Parathyroid adenoma (tissue), 2 donors: Measurements from ENCODE around the gene KRR1.

Experiments
- H2AFZ ChIP-seq: fragments of 300-600 bp; sonication (generic); one replicate; pipeline ENCODE4 v1.7.0; 2017; ENCODE audit warnings: antibody characterized with exemption, mild to moderate bottlenecking
- H3K27ac ChIP-seq: fragments of 300-600 bp; sonication (generic); one replicate; pipeline ENCODE4 v1.7.0; 2017
- H3K27me3 ChIP-seq: fragments of 300-600 bp; sonication (generic); one replicate; pipeline ENCODE4 v1.7.0; 2017; ENCODE audit warnings: low read length; ENCODE audit not compliant: control insufficient read depth, insufficient read depth
- H3K36me3 ChIP-seq: fragments of 300-600 bp; sonication (generic); one replicate; pipeline ENCODE4 v1.7.0; 2017; ENCODE audit warnings: low read length; ENCODE audit not compliant: control insufficient read depth, insufficient read depth
- H3K4me1 ChIP-seq: fragments of 300-600 bp; sonication (generic); one replicate; pipeline ENCODE4 v1.7.0; 2017; ENCODE audit warnings: control low read depth
- H3K4me2 ChIP-seq: fragments of 300-600 bp; sonication (generic); one replicate; pipeline ENCODE4 v1.7.0; 2017; ENCODE audit warnings: low read length
- H3K4me3 ChIP-seq: fragments of 300-600 bp; sonication (generic); one replicate; pipeline ENCODE4 v1.7.0; 2017; ENCODE audit warnings: low read depth, low read length
- H3K79me2 ChIP-seq: fragments of 300-600 bp; sonication (generic); one replicate; pipeline ENCODE4 v1.7.0; 2017; ENCODE audit warnings: control low read depth
- H3K9ac ChIP-seq: fragments of 300-600 bp; sonication (generic); one replicate; pipeline ENCODE4 v1.7.0; 2017; ENCODE audit warnings: mild to moderate bottlenecking
- H3K9me3 ChIP-seq: fragments of 300-600 bp; sonication (generic); one replicate; pipeline ENCODE4 v1.7.0; 2017; ENCODE audit warnings: low read length; ENCODE audit not compliant: control insufficient read depth
- TF ChIP-seq, protein P1 (sequence below): fragments of 300-600 bp; sonication (generic); IDR thresholded peaks from one replicate; pipeline ENCODE4 v1.7.0; 2017; ENCODE audit warnings: antibody characterized with exemption, mild to moderate bottlenecking
- donor health status: primary hyperparathyroidism.

Gene KRR1

DNA sequence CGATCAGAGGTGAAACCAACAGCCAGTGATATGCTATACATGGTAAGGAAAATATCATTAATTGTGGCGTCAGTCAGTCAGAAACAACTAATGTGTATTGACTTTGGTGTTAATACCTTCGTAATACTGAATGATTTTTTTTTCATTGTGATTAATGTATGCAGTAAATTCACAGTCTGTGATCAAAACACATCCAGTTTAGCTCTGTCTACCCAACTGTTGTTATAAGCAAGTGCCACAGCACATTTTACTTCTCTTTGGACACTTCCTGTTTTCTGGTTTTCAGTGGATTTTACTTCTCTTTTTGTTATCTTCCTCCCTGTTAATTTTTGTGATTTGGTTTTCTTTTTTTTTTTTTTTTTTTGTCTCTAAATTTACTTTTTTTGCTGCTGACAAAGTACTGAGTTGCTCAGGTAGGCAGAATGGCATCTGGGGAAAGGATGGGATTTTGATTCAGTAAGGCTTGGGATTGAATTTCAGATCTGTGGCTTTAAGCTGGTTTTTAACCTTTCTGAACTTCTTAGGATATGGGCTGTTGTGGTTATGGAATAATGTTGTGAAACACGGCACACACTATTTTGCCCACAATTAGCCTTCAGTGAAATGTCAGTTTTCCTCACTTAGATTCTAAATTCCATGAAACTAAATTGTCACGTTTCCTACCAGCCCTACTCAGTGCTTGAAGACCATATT, 30.2 kb downstream of the KRR1 start:
- Histone ChIP-seq H3K27ac (no peak overlapping the region), H3K79me2 (no peaks in the 10 kb centered on the region), H3K4me1 (no peaks in the 10 kb centered on the region), H3K4me2 (peak overlapping the region; percentile 37), H3K9me3 (no peaks in the 10 kb centered on the region), H2AFZ (no peak overlapping the region), H3K9ac (no peak overlapping the region), H3K4me3 (peak overlapping the region; percentile 42), H3K36me3 (no peaks in the 10 kb centered on the region), H3K27me3 (no peaks in the 10 kb centered on the region)
- TF ChIP-seq, protein P1, sequence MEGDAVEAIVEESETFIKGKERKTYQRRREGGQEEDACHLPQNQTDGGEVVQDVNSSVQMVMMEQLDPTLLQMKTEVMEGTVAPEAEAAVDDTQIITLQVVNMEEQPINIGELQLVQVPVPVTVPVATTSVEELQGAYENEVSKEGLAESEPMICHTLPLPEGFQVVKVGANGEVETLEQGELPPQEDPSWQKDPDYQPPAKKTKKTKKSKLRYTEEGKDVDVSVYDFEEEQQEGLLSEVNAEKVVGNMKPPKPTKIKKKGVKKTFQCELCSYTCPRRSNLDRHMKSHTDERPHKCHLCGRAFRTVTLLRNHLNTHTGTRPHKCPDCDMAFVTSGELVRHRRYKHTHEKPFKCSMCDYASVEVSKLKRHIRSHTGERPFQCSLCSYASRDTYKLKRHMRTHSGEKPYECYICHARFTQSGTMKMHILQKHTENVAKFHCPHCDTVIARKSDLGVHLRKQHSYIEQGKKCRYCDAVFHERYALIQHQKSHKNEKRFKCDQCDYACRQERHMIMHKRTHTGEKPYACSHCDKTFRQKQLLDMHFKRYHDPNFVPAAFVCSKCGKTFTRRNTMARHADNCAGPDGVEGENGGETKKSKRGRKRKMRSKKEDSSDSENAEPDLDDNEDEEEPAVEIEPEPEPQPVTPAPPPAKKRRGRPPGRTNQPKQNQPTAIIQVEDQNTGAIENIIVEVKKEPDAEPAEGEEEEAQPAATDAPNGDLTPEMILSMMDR, result no peak

DNA sequence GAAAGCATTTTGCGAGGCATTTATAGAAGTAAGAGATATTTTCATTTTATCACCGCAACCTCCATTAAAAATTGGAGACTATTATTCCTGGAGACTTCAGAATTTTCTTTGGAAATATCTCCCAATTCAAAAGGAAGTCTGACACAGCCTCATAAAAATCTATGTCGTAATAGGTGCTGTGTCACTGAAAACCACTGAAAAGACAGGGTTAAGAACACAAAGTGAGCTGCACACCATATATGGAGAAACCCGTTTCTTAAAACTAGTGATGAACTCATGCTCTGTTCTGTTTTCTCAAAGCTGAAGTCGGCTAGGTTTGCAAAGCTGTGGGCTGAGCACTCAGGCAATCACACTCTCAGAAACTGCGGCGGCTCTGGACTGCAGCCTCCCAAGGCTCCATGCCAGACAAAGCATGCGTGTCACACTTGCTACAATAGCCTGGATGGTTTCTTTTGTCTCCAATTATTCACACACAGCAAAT, 30.9 kb downstream of the KRR1 start, which contains the start of gene GLIPR1:
Gene GLIPR1 (plus strand): TSS at position 287 of the 481 bp plus-strand sequence. CDS start 126 bp downstream, at position 413.
- TF ChIP-seq, protein P1, result no peak
- H3K9ac ChIP-seq, result no peak within 1 kb of the TSS
- no peak within 1 kb of the TSS for H3K27ac ChIP-seq
- H3K27me3 ChIP-seq, result no peaks in the 10 kb centered on the region
- no peaks in the 10 kb centered on the region for H3K9me3 ChIP-seq
- H3K4me3 ChIP-seq, result peak within 1 kb of the TSS; percentile 42
- H2AFZ ChIP-seq, result no peak within 1 kb of the TSS
- H3K4me1 ChIP-seq, result no peaks in the 10 kb centered on the region
- no peaks in the 10 kb centered on the region for H3K36me3 ChIP-seq
- peak within 1 kb of the TSS; percentile 37 for H3K4me2 ChIP-seq
- H3K79me2 ChIP-seq, result no peaks in the 10 kb centered on the region

GRCh38 chr12:75479963-75480461, 31.4 kb downstream of the KRR1 start:
- H3K27ac ChIP-seq, result no peak overlapping the region
- no peak overlapping the region for H2AFZ ChIP-seq
- H3K4me2 ChIP-seq, result no peak overlapping the region
- H3K27me3 ChIP-seq, result no peaks in the 10 kb centered on the region
- H3K79me2 ChIP-seq, result no peaks in the 10 kb centered on the region
- H3K9me3 ChIP-seq, result no peaks in the 10 kb centered on the region
- H3K4me3 ChIP-seq, result peak overlapping the region; percentile 42
- H3K9ac ChIP-seq, result no peak overlapping the region
- H3K4me1 ChIP-seq, result no peaks in the 10 kb centered on the region
- TF ChIP-seq, protein P1, result no peak
- H3K36me3 ChIP-seq, result no peaks in the 10 kb centered on the region

DNA sequence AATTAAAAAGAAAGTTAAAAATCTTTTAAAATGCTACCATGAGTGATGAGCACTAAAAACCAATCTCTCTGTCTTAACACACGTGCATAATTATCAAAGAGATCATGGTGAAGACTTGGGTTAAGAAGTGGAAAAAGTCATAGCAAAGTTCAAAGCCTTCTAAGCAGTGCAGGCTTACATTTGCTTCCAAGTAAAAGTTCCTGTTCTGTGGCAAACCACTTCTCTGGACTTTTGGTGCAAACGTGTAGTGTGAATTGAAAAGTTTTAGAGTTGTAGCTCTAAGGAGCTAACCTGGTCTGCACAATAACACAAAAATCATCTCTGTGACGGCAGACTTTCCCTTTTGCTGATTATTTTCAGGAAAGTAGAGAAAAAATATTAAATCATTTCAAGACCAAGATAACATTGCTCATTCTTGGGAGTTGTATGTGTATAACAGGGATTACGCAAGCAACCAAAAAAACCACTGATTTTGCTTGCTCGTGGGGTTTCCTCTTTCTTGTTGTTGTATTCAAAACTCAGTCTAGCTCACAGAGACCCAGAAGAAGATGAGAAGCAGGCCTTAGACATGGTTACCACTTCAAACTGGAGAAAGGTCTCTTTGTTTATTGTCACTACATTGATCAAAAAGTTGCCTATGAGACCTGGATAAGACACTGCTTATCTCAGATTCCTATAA, 33.2 kb downstream of the KRR1 start:
- Histone ChIP-seq H3K9ac (no peak overlapping the region), H3K27ac (no peak overlapping the region), H3K79me2 (no peaks in the 10 kb centered on the region), H3K36me3 (no peaks in the 10 kb centered on the region), H3K4me1 (no peaks in the 10 kb centered on the region), H3K4me2 (no peak overlapping the region), H3K27me3 (no peaks in the 10 kb centered on the region), H2AFZ (no peak overlapping the region), H3K4me3 (no peak overlapping the region), H3K9me3 (no peaks in the 10 kb centered on the region)
- TF ChIP-seq, protein P1, result no peak
